ENCODE data around the gene VSTM1.

GRCh38 chr19:54035215-54036178, 28.2 kb downstream of the VSTM1 start:
- TF ChIP-seq, protein P1, sequence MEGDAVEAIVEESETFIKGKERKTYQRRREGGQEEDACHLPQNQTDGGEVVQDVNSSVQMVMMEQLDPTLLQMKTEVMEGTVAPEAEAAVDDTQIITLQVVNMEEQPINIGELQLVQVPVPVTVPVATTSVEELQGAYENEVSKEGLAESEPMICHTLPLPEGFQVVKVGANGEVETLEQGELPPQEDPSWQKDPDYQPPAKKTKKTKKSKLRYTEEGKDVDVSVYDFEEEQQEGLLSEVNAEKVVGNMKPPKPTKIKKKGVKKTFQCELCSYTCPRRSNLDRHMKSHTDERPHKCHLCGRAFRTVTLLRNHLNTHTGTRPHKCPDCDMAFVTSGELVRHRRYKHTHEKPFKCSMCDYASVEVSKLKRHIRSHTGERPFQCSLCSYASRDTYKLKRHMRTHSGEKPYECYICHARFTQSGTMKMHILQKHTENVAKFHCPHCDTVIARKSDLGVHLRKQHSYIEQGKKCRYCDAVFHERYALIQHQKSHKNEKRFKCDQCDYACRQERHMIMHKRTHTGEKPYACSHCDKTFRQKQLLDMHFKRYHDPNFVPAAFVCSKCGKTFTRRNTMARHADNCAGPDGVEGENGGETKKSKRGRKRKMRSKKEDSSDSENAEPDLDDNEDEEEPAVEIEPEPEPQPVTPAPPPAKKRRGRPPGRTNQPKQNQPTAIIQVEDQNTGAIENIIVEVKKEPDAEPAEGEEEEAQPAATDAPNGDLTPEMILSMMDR (conservative IDR thresholded peaks at IDR 0.05): no peak
- TF ChIP-seq EZH2 (IDR thresholded peaks at IDR 0.05; ENCODE audit: low read depth): no peak
